HT-29 (cell line): ENCODE data around the gene DNAH3. TPM values are rescaled to one million over a fixed set of nuclear protein-coding genes. Genes with fewer than 3 reads are reported as not detected.
"Not testable (repeated sequence)": the region's sequence is repeated elsewhere in the genome, so short reads cannot be mapped to it uniquely, and the experiment has no call there.

Experiments used
- DNase-seq: peaks from one replicate; pipeline ENCODE4 v3.0.0-alpha.2; 2015; ENCODE audit warnings: low spot score
- total RNA-seq: library from RNA; depleted of rRNA; stranded (reverse); fragments of >200 nt; shearing (Covaris generic); gene quantifications from 2 replicates; pipeline ENCODE4 v1.2.3, GENCODE V29; 2014; rRNA removed

DNAH3 gene
- 0.34 and 0.38 TPM in 2 replicates for total RNA-seq

GRCh38 chr16:21150375-21151001, at the start of gene DNAH3:
TSS of gene DNAH3 (minus strand) at chr16:21150846. CDS start at chr16:21150319, 527 bp downstream.
- DNase-seq = no peak

- no peak for DNase-seq
Observed at GRCh38 chr16:21199607-21200218, 49.1 kb upstream of the DNAH3 start.

GRCh38 chr16:21197621-21198020, 47.0 kb upstream of the DNAH3 start:
- DNase-seq = no peak

- no peak for DNase-seq
Observed at GRCh38 chr16:21197112-21197511, 46.5 kb upstream of the DNAH3 start.

- not testable (repeated sequence) for DNase-seq
Observed at GRCh38 chr16:21195330-21195729, 44.7 kb upstream of the DNAH3 start.

GRCh38 chr16:21194771-21195301, 44.2 kb upstream of the DNAH3 start:
- no peak for DNase-seq

GRCh38 chr16:21192991-21193390, 42.3 kb upstream of the DNAH3 start:
- no peak for DNase-seq

GRCh38 chr16:21190599-21190998, 40.0 kb upstream of the DNAH3 start:
- no peak for DNase-seq

GRCh38 chr16:21190013-21190412, 39.4 kb upstream of the DNAH3 start:
- DNase-seq = no peak

- DNase-seq = no peak
Observed at GRCh38 chr16:21189311-21189710, 38.7 kb upstream of the DNAH3 start.

- DNase-seq = no peak
Observed at GRCh38 chr16:21186326-21186691, 35.7 kb upstream of the DNAH3 start.

- DNase-seq = no peak
Observed at GRCh38 chr16:21185659-21186325, 35.1 kb upstream of the DNAH3 start.

- no peak for DNase-seq
Observed at GRCh38 chr16:21184834-21185233, 34.2 kb upstream of the DNAH3 start.

- no peak for DNase-seq
Observed at GRCh38 chr16:21183995-21184394, 33.3 kb upstream of the DNAH3 start.

- no peak for DNase-seq
Observed at GRCh38 chr16:21179983-21180365, 29.3 kb upstream of the DNAH3 start.

- no peak for DNase-seq
Observed at GRCh38 chr16:21179126-21179982, 28.7 kb upstream of the DNAH3 start.

- DNase-seq = no peak
Observed at GRCh38 chr16:21175397-21175796, 24.8 kb upstream of the DNAH3 start.

- DNase-seq = no peak
Observed at GRCh38 chr16:21172650-21173049, 22.0 kb upstream of the DNAH3 start.

- not testable (repeated sequence) for DNase-seq
Observed at GRCh38 chr16:21170116-21170515, 19.5 kb upstream of the DNAH3 start.

- no peak for DNase-seq
Observed at GRCh38 chr16:21169249-21169981, 18.8 kb upstream of the DNAH3 start.
